Neural crest cell (in vitro differentiated cells): ENCODE results near the gene F8. TPM values are rescaled to one million over a fixed set of nuclear protein-coding genes. Genes with fewer than 3 reads are reported as not detected.

Source experiments
- DNase-seq: peaks from one replicate; pipeline ENCODE4 v3.0.0; 2021; ENCODE audit warnings: low read depth, mixed read lengths, low spot score
- H3K27ac Mint-ChIP-seq: one replicate; pipeline ENCODE4 v1.8.0; 2021; ENCODE audit warnings: mild to moderate bottlenecking, mixed read lengths; ENCODE audit not compliant: unreplicated experiment
- H3K27me3 Mint-ChIP-seq: 2 replicates; pipeline ENCODE4 v1.8.0; 2021; ENCODE audit warnings: low read depth, mild to moderate bottlenecking, mixed read lengths
- H3K36me3 Mint-ChIP-seq: 2 replicates; pipeline ENCODE4 v1.8.0; 2021; ENCODE audit warnings: low read depth, mild to moderate bottlenecking, mixed read lengths
- H3K4me1 Mint-ChIP-seq: 2 replicates; pipeline ENCODE4 v1.8.0; 2021; ENCODE audit warnings: mixed read lengths
- H3K4me3 Mint-ChIP-seq: one replicate; pipeline ENCODE4 v1.8.0; 2021; ENCODE audit warnings: mild to moderate bottlenecking, mixed read lengths
- H3K9me3 Mint-ChIP-seq: 2 replicates; pipeline ENCODE4 v1.8.0; 2021; ENCODE audit warnings: mixed read lengths
- CTCF ChIP-seq: fragments of 200-600 bp; sonication (generic); conservative IDR thresholded peaks from 2 replicates; pipeline ENCODE4 v1.5.0; 2021; ENCODE audit warnings: antibody characterized with exemption, mild to moderate bottlenecking
- microRNA-seq: library from miRNA; unstranded; fragments of <30 nt; microRNA quantifications from one replicate; pipeline ENCODE4, GENCODE V29; 2020
- total RNA-seq: library from RNA; stranded (reverse); gene quantifications from 2 replicates; pipeline ENCODE4 v1.2.1, GENCODE V29; 2021

F8 gene
- total RNA-seq, 1 donor from 2014 or later, result 2.1 TPM

- peaks cover 7% of the 10 kb centered on the region for H3K9me3 Mint-ChIP-seq
- TF ChIP-seq CTCF, result no peak
These were observed 231.1 kb downstream of the F8 start for GRCh38 chrX:154791467-154791866.

More at GRCh38 chrX:154791467-154791866, 231.1 kb downstream of the F8 start:
- Mint-ChIP-seq H3K27me3 (peaks cover 54% of the 10 kb centered on the region), H3K4me3 (no peak overlapping the region), H3K4me1 (no peaks in the 10 kb centered on the region), H3K36me3 (peaks cover 4% of the 10 kb centered on the region), H3K27ac (no peak overlapping the region)
- DNase-seq, result no peak

Small RNA genes lying within 50 kb of the gene (microRNA-seq; reads per million reads assigned to microRNA genes)
- not detected for gene MIR1184-1

Other genes starting within 250 kb of the F8 start
- 12.7 and 13.2 TPM in 2 replicates for gene MPP1, start 217.2 kb downstream of the F8 start, total RNA-seq
- not detected in 2 replicates for gene SMIM9, start 188.1 kb downstream of the F8 start, total RNA-seq
- gene F8A1, start 136.4 kb downstream of the F8 start, total RNA-seq, result 12.7 and 13.0 TPM in 2 replicates
- 105 and 115 TPM in 2 replicates for gene FUNDC2, start 4.1 kb upstream of the F8 start, total RNA-seq
- gene CMC4, start 48.4 kb upstream of the F8 start, total RNA-seq, result 4.3 and 7.8 TPM in 2 replicates
- 10.7 and 15.3 TPM in 2 replicates for gene MTCP1, start 48.4 kb upstream of the F8 start, total RNA-seq
- 31.4 and 36.0 TPM in 2 replicates for gene BRCC3, start 48.8 kb upstream of the F8 start, total RNA-seq
- 72.4 and 76.9 TPM in 2 replicates for gene VBP1, start 193.7 kb upstream of the F8 start, total RNA-seq
- gene RAB39B, start 241.8 kb upstream of the F8 start, total RNA-seq, result 6.5 and 7.3 TPM in 2 replicates